Testis (tissue), 3 donors: Measurements from ENCODE around the gene ARHGEF37. TPM values are rescaled to one million over a fixed set of nuclear protein-coding genes. Genes with fewer than 3 reads are reported as not detected.
"Not testable (repeated sequence)": the region's sequence is repeated elsewhere in the genome, so short reads cannot be mapped to it uniquely, and the experiment has no call there.

Experiments
- DNase-seq: peaks from one replicate; pipeline ENCODE4 v3.0.0-alpha.2; 2019
- H3K27ac ChIP-seq, 2 donors: fragments of 200-600 bp; sonication (generic); one replicate each; pipeline ENCODE4 v1.5.1; 2019
- H3K27me3 ChIP-seq: fragments of 200-600 bp; sonication (generic); one replicate; pipeline ENCODE4 v1.5.1; 2019
- H3K36me3 ChIP-seq: fragments of 200-600 bp; sonication (generic); one replicate; pipeline ENCODE4 v1.5.1; 2017; ENCODE audit warnings: low read depth; ENCODE audit errors: missing control alignments
- H3K4me1 ChIP-seq: fragments of 200-600 bp; sonication (generic); one replicate; pipeline ENCODE4 v1.5.1; 2019
- H3K4me3 ChIP-seq, 2 donors: fragments of 200-600 bp; sonication (generic); one replicate each; pipeline ENCODE4 v1.5.1; 2017 to 2019
- H3K9me3 ChIP-seq: fragments of 200-600 bp; sonication (generic); one replicate; pipeline ENCODE4 v1.5.1; 2017
- POLR2A ChIP-seq: fragments of 450-650 bp; IDR thresholded peaks from one replicate; pipeline ENCODE4 v1.6.1; 2017; ENCODE audit warnings: antibody characterized with exemption, mild to moderate bottlenecking, moderate library complexity
- WGBS, 2 donors: methylation state at CpG; one replicate each; pipeline ENCODE4 v1.1.5; 2018; 5-methylcytosine and 5-hydroxymethylcytosine counted together
- intact Hi-C: fragments of 100-400 bp; cut with DNase I; formaldehyde crosslinking; loops from one replicate; pipeline ENCODE4 v1.15.1; 2023; ENCODE audit warnings: low total_unique reads
- polyA plus RNA-seq: library from polyadenylated mRNA; stranded (reverse); fragments of 350-450 nt; fragmentation: Illumina TruSeq; extraction: RNeasy Lipid Tissue Mini Kit (QIAGEN cat#74804); gene quantifications from one replicate; pipeline ENCODE4 v1.2.3, GENCODE V29; 2014; ENCODE audit warnings: low read depth, low replicate concordance; ENCODE audit not compliant: insufficient read depth
- total RNA-seq, 2 donors: library from RNA; depleted of rRNA; stranded (reverse); fragments of >200 nt; gene quantifications; one replicate each; pipeline ENCODE4 v1.2.3, GENCODE V29; 2016
- TF ChIP-seq, protein P1 (sequence below), 3 experiments: fragments of 450-650 bp in 2 of 3; fragments of 200-600 bp in 1 of 3; sonication (generic) in 1 of 3; IDR thresholded peaks; one replicate each; pipeline ENCODE4 v1.5.1; 2016 to 2019; ENCODE audit warnings: antibody characterized with exemption in 3 of 3, mild to moderate bottlenecking in 2 of 3, moderate library complexity in 1 of 3

ARHGEF37 gene
- total and polyA plus RNA-seq, 3 donors from 2014 or later: 12.9 to 17.8 (median 13.4) TPM

DNA sequence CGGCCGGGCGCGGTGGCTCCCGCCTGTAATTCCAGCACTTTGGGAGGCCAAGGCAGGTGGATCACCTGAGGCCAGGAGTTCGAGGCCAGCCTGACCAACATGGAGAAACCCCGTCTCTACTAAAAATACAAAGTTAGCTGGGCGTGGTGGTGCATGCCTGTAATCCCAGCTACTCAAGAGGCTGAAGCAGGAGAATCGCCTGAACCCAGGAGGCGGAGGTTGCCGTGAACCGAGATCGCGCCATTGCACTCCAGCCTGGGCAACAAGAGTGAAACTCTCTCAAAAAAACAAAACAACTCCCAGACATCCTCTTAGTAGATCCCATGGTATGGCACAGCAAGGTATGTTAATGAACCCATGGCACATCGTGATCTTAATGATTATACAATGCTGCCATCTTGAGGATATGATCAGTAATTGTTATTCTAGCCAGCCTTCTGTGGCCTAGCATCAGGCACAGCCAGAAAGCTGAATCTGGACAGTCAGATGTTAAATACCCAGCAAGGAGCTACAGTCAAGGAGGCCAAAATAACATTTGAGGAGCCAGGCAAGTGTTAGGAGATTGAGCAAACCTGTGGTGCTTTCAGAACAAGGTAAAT is 16.7 kb upstream of the ARHGEF37 start:
- H3K9me3 ChIP-seq, intact Hi-C loops, DNase-seq, H3K27me3 ChIP-seq, H3K36me3 ChIP-seq, H3K27ac ChIP-seq, H3K4me3 ChIP-seq: not testable (repeated sequence)
- WGBS, 2 donors: 60 to 67% methylated on average over 15 of the region's 15 CpGs
- TF ChIP-seq, protein P1, sequence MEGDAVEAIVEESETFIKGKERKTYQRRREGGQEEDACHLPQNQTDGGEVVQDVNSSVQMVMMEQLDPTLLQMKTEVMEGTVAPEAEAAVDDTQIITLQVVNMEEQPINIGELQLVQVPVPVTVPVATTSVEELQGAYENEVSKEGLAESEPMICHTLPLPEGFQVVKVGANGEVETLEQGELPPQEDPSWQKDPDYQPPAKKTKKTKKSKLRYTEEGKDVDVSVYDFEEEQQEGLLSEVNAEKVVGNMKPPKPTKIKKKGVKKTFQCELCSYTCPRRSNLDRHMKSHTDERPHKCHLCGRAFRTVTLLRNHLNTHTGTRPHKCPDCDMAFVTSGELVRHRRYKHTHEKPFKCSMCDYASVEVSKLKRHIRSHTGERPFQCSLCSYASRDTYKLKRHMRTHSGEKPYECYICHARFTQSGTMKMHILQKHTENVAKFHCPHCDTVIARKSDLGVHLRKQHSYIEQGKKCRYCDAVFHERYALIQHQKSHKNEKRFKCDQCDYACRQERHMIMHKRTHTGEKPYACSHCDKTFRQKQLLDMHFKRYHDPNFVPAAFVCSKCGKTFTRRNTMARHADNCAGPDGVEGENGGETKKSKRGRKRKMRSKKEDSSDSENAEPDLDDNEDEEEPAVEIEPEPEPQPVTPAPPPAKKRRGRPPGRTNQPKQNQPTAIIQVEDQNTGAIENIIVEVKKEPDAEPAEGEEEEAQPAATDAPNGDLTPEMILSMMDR (IDR thresholded peaks at IDR 0.05): peak in 2 of 3 experiments; percentile 56 to 62
- H3K4me1 ChIP-seq: peaks cover 20% of the 10 kb centered on the region

DNA sequence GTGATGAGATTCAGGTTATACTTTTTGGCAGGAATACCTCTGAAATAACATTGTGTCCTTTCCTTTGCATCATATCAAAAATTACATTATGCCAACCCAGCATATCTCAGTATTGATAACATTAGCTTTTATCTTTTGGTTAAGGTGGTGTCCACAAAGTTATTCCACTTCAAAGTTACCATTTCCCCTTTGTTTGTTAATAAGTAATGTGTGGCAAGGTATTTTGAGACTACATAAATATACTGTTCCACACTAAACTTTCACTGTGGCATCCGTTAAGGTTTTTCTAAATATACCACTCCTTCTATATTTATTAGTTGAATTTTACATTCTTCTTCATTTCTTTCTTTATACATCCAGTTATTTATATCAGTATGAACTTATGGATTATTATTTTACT is 14.1 kb upstream of the ARHGEF37 start:
- Histone ChIP-seq H3K36me3 (no peaks in the 10 kb centered on the region), H3K4me3 (no peak overlapping the region), H3K27me3 (no peaks in the 10 kb centered on the region), H3K9me3 (no peaks in the 10 kb centered on the region), H3K27ac (no peak overlapping the region), H3K4me1 (peaks cover 10% of the 10 kb centered on the region)
- intact Hi-C loops: no loop called here
- WGBS, 2 donors: 67 to 68% methylated on average over 1 of the region's 1 CpG
- TF ChIP-seq, protein P1 (IDR thresholded peaks at IDR 0.05): no peak
- no peak for TF ChIP-seq POLR2A
- DNase-seq: no peak

- TF ChIP-seq, protein P1 (IDR thresholded peaks at IDR 0.05): no peak
- no peak for TF ChIP-seq POLR2A
- Histone ChIP-seq H3K4me1 (peaks cover 5% of the 10 kb centered on the region), H3K27ac (no peak overlapping the region), H3K27me3 (no peaks in the 10 kb centered on the region), H3K36me3 (no peaks in the 10 kb centered on the region), H3K9me3 (no peaks in the 10 kb centered on the region), H3K4me3 (no peak overlapping the region)
- DNase-seq: no peak
- intact Hi-C loops: no loop called here
These were observed 9.1 kb upstream of the ARHGEF37 start for GRCh38 chr5:149572170-149572569.

DNA sequence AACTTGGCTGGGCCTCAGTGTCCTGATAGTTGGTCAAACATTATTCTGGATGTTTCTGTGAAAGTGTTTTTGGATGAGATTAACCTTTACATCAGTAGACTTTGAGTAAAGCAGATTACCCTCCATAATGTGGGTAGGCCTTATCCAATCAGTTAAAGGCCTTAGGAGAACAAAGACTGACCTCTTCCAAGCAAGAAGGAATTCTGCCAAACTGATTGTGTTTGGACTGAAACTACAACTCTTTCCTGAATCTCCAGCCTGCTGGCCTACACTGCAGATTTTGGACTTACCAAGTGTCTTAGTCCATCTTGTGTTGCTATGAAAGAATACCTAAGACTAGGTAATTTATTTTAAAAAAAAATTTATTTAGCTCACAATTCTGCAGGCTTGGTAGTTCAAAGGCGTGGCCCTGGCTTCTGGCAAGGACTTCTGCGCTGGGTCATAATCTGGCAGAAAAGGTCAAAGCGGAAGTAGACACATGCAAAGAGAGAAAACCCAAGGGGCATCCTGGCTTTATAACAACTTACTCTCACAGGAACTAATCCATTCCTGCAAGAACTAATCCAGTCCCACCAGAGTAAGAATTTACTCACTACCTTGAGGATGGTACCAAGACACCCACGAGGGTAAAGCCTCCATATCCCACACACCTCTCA is 8.6 kb upstream of the ARHGEF37 start:
- Histone ChIP-seq H3K4me1 (peaks cover 5% of the 10 kb centered on the region), H3K36me3 (no peaks in the 10 kb centered on the region), H3K27ac (no peak overlapping the region), H3K27me3 (no peaks in the 10 kb centered on the region), H3K4me3 (no peak overlapping the region), H3K9me3 (no peaks in the 10 kb centered on the region)
- intact Hi-C loops: no loop called here
- DNase-seq: no peak
- no peak for TF ChIP-seq POLR2A
- TF ChIP-seq, protein P1 (IDR thresholded peaks at IDR 0.05): no peak
- WGBS, 2 donors: 83 to 85% methylated on average over 4 of the region's 4 CpGs

DNA sequence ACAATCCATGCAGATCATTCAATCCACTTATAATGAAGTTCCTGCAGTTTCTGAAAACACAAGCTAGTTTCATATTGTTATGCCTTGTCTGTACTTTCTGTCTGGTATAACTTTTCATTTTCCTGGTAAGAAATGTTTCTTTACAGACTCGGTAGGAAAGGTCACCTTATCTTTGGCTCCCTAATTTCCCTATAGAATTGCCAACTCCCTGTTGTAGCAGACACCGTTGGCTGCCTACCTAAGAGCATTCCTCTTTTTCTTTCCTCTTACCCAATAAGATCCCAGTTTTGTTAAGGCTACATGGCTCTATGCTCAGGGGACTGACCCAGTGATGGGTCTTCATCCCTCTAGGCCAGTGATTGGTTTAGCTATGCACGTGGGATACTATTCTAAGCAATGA is 6.2 kb upstream of the ARHGEF37 start:
- WGBS, 2 donors: 66% methylated on average over 3 of the region's 3 CpGs
- intact Hi-C loops: no loop called here
- no peaks in the 10 kb centered on the region for H3K36me3 ChIP-seq

More for the DNA sequence above, 6.2 kb upstream of the ARHGEF37 start:
- DNase-seq: no peak
- Histone ChIP-seq H3K4me1 (peaks cover 5% of the 10 kb centered on the region), H3K27ac (no peak overlapping the region), H3K27me3 (no peaks in the 10 kb centered on the region), H3K4me3 (no peak overlapping the region), H3K9me3 (no peaks in the 10 kb centered on the region)
- TF ChIP-seq POLR2A: no peak
- TF ChIP-seq, protein P1 (IDR thresholded peaks at IDR 0.05): no peak
